ENCODE data around the gene RCOR1.

The RCOR1 gene

GRCh38 chr14:102779084-102779462, 186.6 kb downstream of the RCOR1 start:
- no peak for DNase-seq

GRCh38 chr14:102779574-102780315, 187.3 kb downstream of the RCOR1 start:
- no peak for DNase-seq
